Liver (tissue), 9 donors: Measurements from ENCODE around the gene MOV10L1. TPM values are rescaled to one million over a fixed set of nuclear protein-coding genes. Genes with fewer than 3 reads are reported as not detected.
"Not testable (repeated sequence)": the region's sequence is repeated elsewhere in the genome, so short reads cannot be mapped to it uniquely, and the experiment has no call there.

ENCODE experiments used
- DNase-seq: peaks from one replicate; pipeline ENCODE4 v3.0.0-alpha.2; 2017; ENCODE audit warnings: low spot score
- H3K27ac ChIP-seq, 2 donors: one replicate each; pipeline ENCODE4 v1.7.0; 2013; ENCODE audit warnings: inconsistent platforms in 2 of 2, low read length in 2 of 2, control low read depth in 1 of 2, low read depth in 1 of 2, mild to moderate bottlenecking in 1 of 2
- H3K27me3 ChIP-seq, 4 donors: one replicate each; pipeline versions ENCODE4 v1.6.1 to v1.7.0; 2013; ENCODE audit warnings: low read length in 3 of 4, inconsistent platforms in 1 of 4, mild to moderate bottlenecking in 1 of 4, moderate library complexity in 1 of 4; ENCODE audit not compliant: control insufficient read depth in 4 of 4, insufficient read depth in 4 of 4
- H3K36me3 ChIP-seq, 4 donors: one replicate each; pipeline versions ENCODE4 v1.6.1 to v1.7.0; 2013; ENCODE audit warnings: low read length in 3 of 4, mild to moderate bottlenecking in 3 of 4, low read depth in 1 of 4, moderate library complexity in 1 of 4; ENCODE audit not compliant: control insufficient read depth in 4 of 4, insufficient read depth in 3 of 4
- H3K4me1 ChIP-seq, 4 donors: one replicate each; pipeline versions ENCODE4 v1.6.1 to v1.7.0; 2013; ENCODE audit warnings: low read length in 3 of 4, mild to moderate bottlenecking in 3 of 4, moderate library complexity in 1 of 4; ENCODE audit not compliant: control insufficient read depth in 4 of 4, insufficient read depth in 4 of 4
- H3K4me3 ChIP-seq, 3 donors: one replicate each; pipeline versions ENCODE4 v1.6.1 to v1.7.0; 2013; ENCODE audit warnings: low read length in 3 of 3, control low read depth in 1 of 3, low read depth in 1 of 3, mild to moderate bottlenecking in 1 of 3
- H3K9ac ChIP-seq, 2 donors: one replicate each; pipeline ENCODE4 v1.7.0; 2013; ENCODE audit warnings: low read length in 2 of 2, mild to moderate bottlenecking in 2 of 2, moderate library complexity in 2 of 2, control low read depth in 1 of 2, low read depth in 1 of 2
- H3K9me3 ChIP-seq, 4 donors: one replicate each; pipeline versions ENCODE4 v1.6.1 to v1.7.0; 2013; ENCODE audit warnings: low read length in 3 of 4; ENCODE audit not compliant: control insufficient read depth in 4 of 4
- ATF3 ChIP-seq: IDR thresholded peaks from 2 replicates; pipeline ENCODE4 v1.6.1; 2016; ENCODE audit warnings: antibody characterized with exemption
- FOXA1 ChIP-seq: IDR thresholded peaks from 2 replicates; pipeline ENCODE4 v1.6.1; 2016; ENCODE audit warnings: antibody characterized with exemption
- FOXA2 ChIP-seq: IDR thresholded peaks from 2 replicates; pipeline ENCODE4 v1.6.1; 2016; ENCODE audit warnings: antibody characterized with exemption
- GABPA ChIP-seq, 2 donors: IDR thresholded peaks in 1 of 2; conservative IDR thresholded peaks in 1 of 2; 2 replicates each; pipeline ENCODE4 v1.6.1; 2016; ENCODE audit warnings: antibody characterized with exemption in 2 of 2, mild to moderate bottlenecking in 1 of 2, moderate library complexity in 1 of 2
- HNF4A ChIP-seq, 2 donors: conservative IDR thresholded peaks; 2 replicates each; pipeline ENCODE4 v1.6.1; 2016; ENCODE audit warnings: antibody characterized with exemption in 2 of 2, mild to moderate bottlenecking in 2 of 2
- HNF4G ChIP-seq: IDR thresholded peaks from 2 replicates; pipeline ENCODE4 v1.6.1; 2016; ENCODE audit warnings: antibody characterized with exemption
- JUND ChIP-seq, 2 donors: IDR thresholded peaks; 2 replicates each; pipeline ENCODE4 v1.6.1; 2016; ENCODE audit warnings: antibody characterized with exemption in 2 of 2
- MAX ChIP-seq: IDR thresholded peaks from 2 replicates; pipeline ENCODE4 v1.6.1; 2016; ENCODE audit warnings: antibody characterized with exemption
- RAD21 ChIP-seq, 2 donors: IDR thresholded peaks; 2 replicates each; pipeline ENCODE4 v1.6.1; 2016; ENCODE audit warnings: antibody characterized with exemption in 2 of 2, mild to moderate bottlenecking in 2 of 2
- REST ChIP-seq: IDR thresholded peaks from 2 replicates; pipeline ENCODE4 v1.6.1; 2016; ENCODE audit warnings: antibody characterized with exemption, mild to moderate bottlenecking
- RXRA ChIP-seq, 2 donors: IDR thresholded peaks; 2 replicates each; pipeline ENCODE4 v1.6.1; 2017 to 2018; ENCODE audit warnings: antibody characterized with exemption in 2 of 2, mild to moderate bottlenecking in 1 of 2
- SP1 ChIP-seq: IDR thresholded peaks from 2 replicates; pipeline ENCODE4 v1.6.1; 2018; ENCODE audit warnings: antibody characterized with exemption, mild to moderate bottlenecking
- TAF1 ChIP-seq: conservative IDR thresholded peaks from 2 replicates; pipeline ENCODE4 v1.6.1; 2016; ENCODE audit warnings: antibody characterized with exemption, mild to moderate bottlenecking
- YY1 ChIP-seq: IDR thresholded peaks from 2 replicates; pipeline ENCODE4 v1.6.1; 2016; ENCODE audit warnings: antibody characterized with exemption, mild to moderate bottlenecking
- ZBTB33 ChIP-seq: IDR thresholded peaks from 2 replicates; pipeline ENCODE4 v1.6.1; 2016; ENCODE audit warnings: antibody characterized with exemption
- WGBS: extraction: QIAGEN DNeasy Blood & Tissue Kit; methylation state at CpG from one replicate; pipeline ENCODE4 v1.1.7; 2013; 5-methylcytosine and 5-hydroxymethylcytosine counted together
- polyA plus RNA-seq, 2 donors: library from polyadenylated mRNA; stranded (reverse) in 1 of 2; unstranded in 1 of 2; fragments of 200-250 nt in 1 of 2; fragments of >200 nt in 1 of 2; fragmentation: Nextera tagmentation in 1 of 2; extraction: Ambion mirVana in 1 of 2; gene quantifications; one replicate each; pipeline versions ENCODE4 v1.2.1 to v1.2.3, GENCODE V29; 2013 to 2015
- total RNA-seq, 2 donors: library from RNA; depleted of rRNA; stranded (reverse); fragments of >200 nt; gene quantifications; one replicate each; pipeline ENCODE4 v1.2.3, GENCODE V29; 2014
- TF ChIP-seq, protein P1 (sequence below): fragments of 150-350 bp; IDR thresholded peaks from 2 replicates; pipeline ENCODE4 v1.5.1; 2017; ENCODE audit warnings: improper control_type of control experiment, low read depth, low read length; ENCODE audit not compliant: missing input control
- donor health status: healthy.
- donor health status: healthy.
- donor health status: healthy.
- donor health status: healthy.
- donor health status: healthy.

The MOV10L1 gene
- total and polyA plus RNA-seq, 4 donors, result 0.07 to 0.47 (median 0.17) TPM

DNA sequence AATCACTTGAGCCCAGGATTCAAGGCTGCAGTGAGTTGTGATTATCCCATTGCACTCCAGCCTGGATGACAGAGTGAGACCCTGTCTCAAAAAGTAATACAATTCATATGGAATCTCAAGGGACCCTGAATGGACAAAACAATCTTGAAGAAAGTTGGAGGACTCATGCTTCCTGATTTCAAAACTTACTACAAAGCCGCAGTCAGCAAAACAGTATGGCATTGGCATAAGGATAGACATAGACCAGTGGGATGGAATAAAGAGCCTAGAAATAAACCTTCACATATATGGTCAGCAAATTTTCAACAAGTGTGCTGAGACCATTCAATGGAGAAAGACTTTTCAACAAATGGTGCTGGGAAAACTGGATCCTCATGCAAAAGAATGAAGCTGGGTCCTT lies 113.5 kb downstream of the MOV10L1 start (continued):
- TF ChIP-seq FOXA2, result no peak

DNA sequence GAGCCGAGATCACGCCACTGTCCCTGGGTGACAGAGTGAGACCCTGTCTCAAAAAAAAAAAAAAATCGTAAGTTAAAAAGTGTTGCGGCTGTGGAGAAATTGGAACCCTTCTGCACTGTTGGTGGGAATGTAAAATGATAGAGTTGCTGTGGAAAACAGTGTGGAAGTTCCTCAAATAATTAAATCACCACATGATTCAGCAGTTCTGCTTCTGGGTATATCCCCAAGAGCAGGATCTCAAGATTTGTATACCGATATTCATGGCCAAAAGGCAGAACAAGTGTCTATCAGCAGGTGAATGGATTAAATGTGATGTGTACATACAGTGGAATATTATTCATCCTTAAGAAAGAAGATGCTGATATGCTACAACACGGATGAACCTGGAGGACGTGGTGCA lies 114.8 kb downstream of the MOV10L1 start:
- Histone ChIP-seq H3K9ac (peak overlapping the region in 1 of 2 donors; percentile 59), H3K36me3 (peaks cover 0 to 13% (median 8%) of the 10 kb centered on the region in 4 donors), H3K27ac (peak overlapping the region; percentile 89 to 93), H3K4me1 (peaks cover 8 to 78% (median 52%) of the 10 kb centered on the region in 4 donors), H3K4me3 (peak overlapping the region; percentile 25 to 46 (median 39)), H3K27me3 (no peaks in the 10 kb centered on the region), H3K9me3 (no peaks in the 10 kb centered on the region)
- 55% methylated on average over 7 of the region's 7 CpGs for WGBS
- no peak for DNase-seq
- TF ChIP-seq FOXA1 (no peak), RAD21 (IDR thresholded peaks at IDR 0.05) (no peak), ZBTB33 (no peak), SP1 (no peak), REST (no peak), RXRA (IDR thresholded peaks at IDR 0.05) (no peak), FOXA2 (no peak), ATF3 (no peak), GABPA (IDR thresholded peaks at IDR 0.05 in 1 of 2, conservative IDR thresholded peaks at IDR 0.05 in 1 of 2) (no peak), HNF4A (conservative IDR thresholded peaks at IDR 0.05) (no peak)
- TF ChIP-seq, protein P1, sequence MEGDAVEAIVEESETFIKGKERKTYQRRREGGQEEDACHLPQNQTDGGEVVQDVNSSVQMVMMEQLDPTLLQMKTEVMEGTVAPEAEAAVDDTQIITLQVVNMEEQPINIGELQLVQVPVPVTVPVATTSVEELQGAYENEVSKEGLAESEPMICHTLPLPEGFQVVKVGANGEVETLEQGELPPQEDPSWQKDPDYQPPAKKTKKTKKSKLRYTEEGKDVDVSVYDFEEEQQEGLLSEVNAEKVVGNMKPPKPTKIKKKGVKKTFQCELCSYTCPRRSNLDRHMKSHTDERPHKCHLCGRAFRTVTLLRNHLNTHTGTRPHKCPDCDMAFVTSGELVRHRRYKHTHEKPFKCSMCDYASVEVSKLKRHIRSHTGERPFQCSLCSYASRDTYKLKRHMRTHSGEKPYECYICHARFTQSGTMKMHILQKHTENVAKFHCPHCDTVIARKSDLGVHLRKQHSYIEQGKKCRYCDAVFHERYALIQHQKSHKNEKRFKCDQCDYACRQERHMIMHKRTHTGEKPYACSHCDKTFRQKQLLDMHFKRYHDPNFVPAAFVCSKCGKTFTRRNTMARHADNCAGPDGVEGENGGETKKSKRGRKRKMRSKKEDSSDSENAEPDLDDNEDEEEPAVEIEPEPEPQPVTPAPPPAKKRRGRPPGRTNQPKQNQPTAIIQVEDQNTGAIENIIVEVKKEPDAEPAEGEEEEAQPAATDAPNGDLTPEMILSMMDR, result no peak

DNA sequence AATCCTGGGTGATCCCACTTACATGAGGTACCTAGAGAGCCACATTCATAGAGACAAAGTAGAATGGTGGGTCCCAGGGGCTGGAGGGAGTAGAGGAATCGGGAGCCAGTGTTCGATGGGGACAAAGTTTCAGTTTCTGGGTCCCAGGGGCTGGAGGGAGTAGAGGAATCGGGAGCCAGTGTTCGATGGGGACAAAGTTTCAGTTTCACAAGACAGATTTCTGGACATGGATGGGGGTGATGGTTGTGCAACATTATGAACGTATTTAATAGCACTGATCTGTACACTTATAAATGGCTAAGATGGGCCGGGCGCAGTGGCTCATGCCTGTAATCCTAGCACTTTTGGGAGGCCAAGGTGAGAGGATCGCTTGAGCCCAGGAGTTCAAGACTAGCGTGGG lies 115.2 kb downstream of the MOV10L1 start:
- Histone ChIP-seq H3K27ac (peak overlapping the region; percentile 89 to 93), H3K9ac (peak overlapping the region in 1 of 2 donors; percentile 59), H3K4me3 (peak overlapping the region; percentile 35 to 46 (median 39)), H3K36me3 (peaks cover 0 to 15% (median 8%) of the 10 kb centered on the region in 4 donors), H3K4me1 (peaks cover 8 to 78% (median 48%) of the 10 kb centered on the region in 4 donors)
- TF ChIP-seq FOXA2 (peak; percentile 11), MAX (peak; percentile 34), HNF4A (conservative IDR thresholded peaks at IDR 0.05) (peak; percentile 93 to 94), HNF4G (peak; percentile 84), YY1 (peak; percentile 92), RXRA (IDR thresholded peaks at IDR 0.05) (peak; percentile 76 to 89), SP1 (peak; percentile 88), TAF1 (peak; percentile 47), ZBTB33 (peak; percentile 59), JUND (IDR thresholded peaks at IDR 0.05) (peak in 1 of 2 donors; percentile 34), RAD21 (IDR thresholded peaks at IDR 0.05) (peak in 1 of 2 donors; percentile 34), REST (peak; percentile 84)
- not testable (repeated sequence) for H3K9me3 ChIP-seq, H3K27me3 ChIP-seq, DNase-seq
- WGBS, result 34% methylated on average over 9 of the region's 9 CpGs
